Cerebellar nuclear complex (tissue), 1 donor: Measurements from ENCODE around the gene TMEM40.
"Not testable (repeated sequence)": the region's sequence is repeated elsewhere in the genome, so short reads cannot be mapped to it uniquely, and the experiment has no call there.

Experiments used
- DNase-seq, 2 experiments: peaks; one replicate each; lab custom pipeline; 2025; lab: John Stamatoyannopoulos, UW

The TMEM40 gene

DNA sequence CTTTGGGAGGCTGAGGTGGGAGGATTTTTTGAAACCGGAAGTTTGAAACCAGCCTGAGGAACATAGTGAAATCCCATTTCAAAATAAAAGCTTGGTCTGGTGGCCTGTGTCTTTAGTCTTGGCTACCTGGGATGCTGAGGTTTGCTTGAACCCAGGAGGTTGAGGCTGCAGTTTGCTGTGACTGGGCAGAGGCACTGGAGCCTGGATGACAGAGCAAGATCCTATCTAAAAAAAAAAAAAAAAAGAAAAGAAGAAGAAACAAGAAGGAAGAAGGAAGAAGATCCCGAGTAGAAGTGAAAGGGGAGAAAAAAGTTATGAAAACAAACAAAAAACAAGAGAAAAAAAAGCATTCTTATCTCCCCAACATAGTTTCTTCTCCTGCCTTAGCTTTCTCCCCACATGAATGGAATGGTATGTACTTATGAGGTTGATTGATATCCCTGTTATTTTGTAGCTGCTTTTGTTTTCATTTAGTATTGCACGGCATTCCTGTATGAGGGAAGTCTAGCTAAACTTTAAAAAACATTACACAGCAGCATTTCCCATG, 42.4 kb downstream of the TMEM40 start:
- DNase-seq, result no peak

- DNase-seq, result no peak
Observed at GRCh38 chr3:12714278-12714677, 44.8 kb downstream of the TMEM40 start.

DNA sequence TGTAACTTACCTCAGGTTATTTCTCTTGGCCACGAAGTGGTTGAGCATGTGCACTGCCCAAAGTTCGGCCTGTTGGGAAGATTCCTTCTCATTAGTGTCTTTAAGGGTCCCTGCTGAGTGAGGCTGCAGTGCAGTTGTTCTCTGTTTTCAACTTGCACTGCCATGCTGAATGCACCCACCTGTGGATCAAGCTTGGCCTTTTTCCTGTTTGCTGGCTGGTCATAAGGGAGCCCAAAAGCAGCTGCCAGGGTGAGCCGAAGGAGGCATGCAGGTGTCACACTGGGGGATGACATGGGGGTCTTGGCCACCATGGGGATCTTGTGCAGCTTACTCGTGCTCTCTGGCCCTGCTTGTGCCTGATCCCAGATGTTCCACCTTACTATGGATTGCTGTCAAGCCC, 49.0 kb downstream of the TMEM40 start:
- no peak for DNase-seq

DNA sequence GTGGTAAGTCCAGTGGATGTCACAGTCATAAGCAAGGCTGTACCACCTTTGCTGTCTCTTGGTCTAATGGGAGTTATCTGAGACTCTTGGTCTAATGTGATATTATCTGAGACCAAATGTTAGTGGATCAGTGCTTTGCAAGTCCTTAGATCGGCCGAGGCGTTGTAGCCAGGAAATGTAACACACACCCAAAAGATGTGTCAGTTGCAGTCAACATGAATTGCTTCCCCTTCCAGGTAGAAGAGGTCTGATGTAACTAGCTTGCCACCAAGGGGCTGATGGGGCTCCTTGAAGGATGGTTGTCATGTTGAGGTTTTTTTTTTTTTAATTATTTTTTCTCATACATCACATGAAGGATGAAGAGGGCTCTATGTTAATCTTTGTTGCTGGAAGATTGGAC, 49.7 kb downstream of the TMEM40 start:
- DNase-seq, result no peak

DNA sequence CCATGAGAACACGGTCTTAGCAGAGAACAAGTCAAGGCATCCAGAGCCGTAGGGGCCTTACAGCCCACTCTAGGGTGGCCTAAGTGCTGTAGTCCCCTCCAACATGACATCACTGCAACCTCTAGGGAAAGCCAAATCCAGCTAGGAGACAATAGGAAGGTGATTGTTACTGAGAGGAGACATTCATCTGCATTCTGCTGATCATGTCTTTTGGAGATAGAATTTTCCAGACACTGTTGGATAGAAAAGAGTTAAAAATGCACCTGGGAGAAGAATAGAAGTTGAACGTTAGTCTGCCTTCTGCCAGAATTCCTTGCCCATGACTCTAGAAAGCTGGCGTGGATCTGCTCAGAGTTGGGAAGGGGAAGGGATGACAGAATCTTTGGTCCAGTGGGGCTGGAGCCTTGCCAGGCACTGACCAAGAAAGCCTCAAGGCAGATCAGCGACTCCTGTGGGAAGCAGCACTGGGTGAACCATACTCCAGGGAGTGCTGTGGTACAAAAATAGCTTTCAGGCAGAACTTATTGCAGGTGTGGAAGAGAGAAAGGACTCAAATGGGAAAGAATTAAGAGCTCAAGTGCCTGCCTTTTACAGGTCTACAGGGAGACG, 50.4 kb downstream of the TMEM40 start:
- DNase-seq, result no peak

- no peak for DNase-seq
Observed at GRCh38 chr3:12707449-12707848, 51.6 kb downstream of the TMEM40 start.

- DNase-seq, result no peak
Observed at GRCh38 chr3:12706504-12707253, 52.4 kb downstream of the TMEM40 start.

DNA sequence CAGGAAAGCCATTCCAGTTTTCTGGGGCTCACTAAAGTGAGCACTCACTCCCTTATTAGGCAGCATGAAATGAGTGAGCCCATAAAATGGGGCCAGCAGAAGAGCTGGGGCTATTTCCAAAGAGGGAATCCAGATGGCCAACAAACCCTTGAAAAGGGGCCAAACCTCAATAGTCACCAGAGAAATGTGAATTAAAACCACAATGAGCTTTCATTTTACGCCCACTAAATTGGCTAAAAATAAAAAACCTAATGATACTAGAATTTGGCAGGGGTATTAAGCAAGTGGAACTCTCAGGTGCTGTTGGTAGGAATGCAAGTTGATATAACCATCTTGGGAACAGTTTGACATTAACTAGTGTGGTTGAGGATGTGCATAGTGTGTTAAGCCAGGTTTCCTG, 53.1 kb downstream of the TMEM40 start:
- DNase-seq, result no peak

DNA sequence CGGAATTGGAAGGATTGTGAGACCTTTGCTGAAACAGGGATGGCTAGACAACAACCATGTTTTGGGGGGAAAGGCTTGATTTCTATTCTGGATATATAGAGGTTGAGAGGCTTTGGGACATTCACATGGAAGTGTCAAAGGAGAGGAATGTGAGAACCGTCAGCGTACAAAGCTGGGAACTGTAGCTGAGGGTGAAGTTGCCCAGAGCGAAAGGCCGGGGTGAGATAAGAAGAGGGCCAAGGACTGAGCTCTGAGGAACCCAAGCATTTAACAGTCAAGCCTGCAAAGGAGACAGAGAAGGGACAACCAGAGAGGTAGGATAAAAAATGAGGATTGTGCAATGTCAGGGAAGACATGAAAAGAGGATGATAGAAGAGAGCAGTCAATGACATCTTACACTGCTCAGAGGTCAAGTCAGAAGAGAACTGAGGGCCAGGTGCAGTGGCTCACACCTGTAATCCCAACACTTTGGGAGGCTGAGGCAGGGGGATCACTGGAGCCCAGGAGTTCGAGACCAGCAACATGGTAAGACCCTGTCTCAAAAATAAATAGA, 53.6 kb downstream of the TMEM40 start:
- no peak for DNase-seq

DNA sequence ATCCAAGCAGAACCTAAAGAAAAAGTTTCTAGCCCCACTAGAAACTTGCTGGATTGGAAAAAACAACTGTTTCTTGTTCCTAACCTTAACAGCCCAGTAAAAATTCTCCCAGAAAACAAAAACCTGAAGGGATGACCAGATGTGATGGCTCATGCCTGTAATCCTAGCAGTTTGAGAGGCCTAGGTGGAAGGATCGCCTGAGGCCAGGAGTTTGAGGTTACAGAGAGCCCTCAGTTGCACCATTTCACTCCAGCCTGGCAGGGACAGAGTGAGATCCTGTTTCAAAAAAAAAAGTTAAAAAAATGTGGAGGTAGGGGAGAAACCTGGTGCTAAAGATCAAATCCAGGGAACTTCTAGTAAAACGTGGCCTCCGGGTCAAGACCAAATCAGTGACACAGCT, 56.6 kb downstream of the TMEM40 start:
- no peak for DNase-seq

DNA sequence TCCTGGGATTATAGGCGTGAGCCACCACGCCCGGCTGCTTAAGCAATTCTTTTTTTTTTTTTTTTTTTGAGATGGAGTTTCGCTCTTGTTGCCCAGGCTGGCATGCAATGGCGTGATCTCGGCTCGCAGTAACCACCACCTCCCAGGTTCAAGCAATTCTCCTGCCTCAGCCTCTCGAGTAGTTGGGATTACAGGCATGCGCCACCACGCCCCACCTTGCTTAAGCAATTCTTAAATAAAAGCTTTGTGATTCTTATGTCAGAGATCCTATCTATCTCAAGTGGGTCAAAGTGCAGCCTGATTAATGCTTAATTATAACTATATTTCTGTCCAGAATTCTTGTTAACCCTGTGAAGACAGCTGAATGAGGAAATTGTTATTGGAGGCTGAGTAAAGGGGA, 57.5 kb downstream of the TMEM40 start:
- DNase-seq, result not testable (repeated sequence)

DNA sequence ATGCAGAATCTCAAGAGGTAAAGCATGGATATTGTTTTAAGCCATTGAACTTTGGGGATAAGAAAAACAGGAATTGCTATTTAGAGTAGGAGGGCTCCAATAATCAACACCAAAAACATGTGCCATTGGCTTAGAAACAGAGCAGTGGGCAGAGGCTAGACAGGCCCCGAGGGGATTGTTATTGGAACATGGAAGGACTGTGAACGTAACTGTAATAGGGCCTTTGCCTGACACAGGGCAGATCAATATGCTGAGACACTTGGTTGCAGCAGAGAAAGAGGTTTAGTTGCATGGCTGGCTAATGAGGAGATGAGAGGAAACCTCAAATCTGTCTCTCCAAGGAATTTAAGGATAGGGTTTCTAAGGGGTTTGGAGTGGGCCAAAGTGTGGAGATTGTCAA, 58.3 kb downstream of the TMEM40 start:
- DNase-seq, result no peak

GRCh38 chr3:12695916-12696315, 63.1 kb downstream of the TMEM40 start:
- no peak for DNase-seq

GRCh38 chr3:12695112-12695511, 63.9 kb downstream of the TMEM40 start:
- no peak for DNase-seq

- DNase-seq, result no peak
Observed at GRCh38 chr3:12692444-12692843, 66.6 kb downstream of the TMEM40 start.

GRCh38 chr3:12689997-12690711, 68.9 kb downstream of the TMEM40 start:
- DNase-seq, result no peak

DNA sequence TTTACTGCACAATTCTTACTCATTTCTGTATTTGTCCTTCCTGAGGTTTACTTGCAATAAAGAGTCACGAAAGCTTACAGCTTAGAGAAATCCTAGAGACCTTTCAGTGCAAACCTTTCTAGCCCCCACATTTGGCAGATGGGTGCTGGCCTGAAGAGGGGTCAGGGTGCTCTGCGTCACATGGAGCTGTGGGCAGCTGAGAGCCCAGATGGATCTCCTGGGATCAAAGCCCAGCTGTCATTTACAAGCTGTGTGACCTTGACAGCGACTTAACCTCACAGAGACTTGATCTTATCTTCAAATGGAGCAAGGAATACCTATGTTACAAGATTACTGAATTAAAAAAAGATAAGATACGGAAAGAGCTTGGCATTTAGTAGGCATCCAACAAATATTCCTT, 71.1 kb downstream of the TMEM40 start:
- DNase-seq, result no peak

- DNase-seq, result no peak
Observed at GRCh38 chr3:12686096-12686495, 73.0 kb downstream of the TMEM40 start.
